Neutrophil (primary cell): ENCODE data around the gene MLH3.

Experiments used
- H3K27ac ChIP-seq: fragments of 200-600 bp; sonication (generic); 2 replicates; pipeline ENCODE4 v1.5.1; 2016; ENCODE audit warnings: mild to moderate bottlenecking, moderate library complexity
- H3K27me3 ChIP-seq: fragments of 200-600 bp; sonication (generic); 2 replicates; pipeline ENCODE4 v1.6.0; 2016; ENCODE audit warnings: mild to moderate bottlenecking
- H3K36me3 ChIP-seq: fragments of 200-600 bp; sonication (generic); 2 replicates; pipeline ENCODE4 v1.5.1; 2017
- H3K4me1 ChIP-seq, 2 experiments: fragments of 200-600 bp in 1 of 2; sonication (generic) in 1 of 2; 1 replicate in 1 of 2; 2 replicates in 1 of 2; pipeline versions ENCODE4 v1.5.1 to v1.6.1; 2013 to 2016; ENCODE audit warnings: low read depth in 1 of 2, low read length in 1 of 2, mild to moderate bottlenecking in 1 of 2, moderate library complexity in 1 of 2; ENCODE audit not compliant: control insufficient read depth in 1 of 2, insufficient read depth in 1 of 2
- H3K4me3 ChIP-seq, 2 experiments: fragments of 200-600 bp in 1 of 2; sonication (generic) in 1 of 2; 1 replicate in 1 of 2; 2 replicates in 1 of 2; pipeline ENCODE4 v1.5.1; 2013 to 2016; ENCODE audit warnings: low read depth in 1 of 2, low read length in 1 of 2, mild to moderate bottlenecking in 1 of 2, moderate library complexity in 1 of 2
- H3K9me3 ChIP-seq: fragments of 200-600 bp; sonication (generic); 2 replicates; pipeline ENCODE4 v1.5.1; 2016
- CTCF ChIP-seq: fragments of 200-600 bp; sonication (generic); IDR thresholded peaks from 2 replicates; pipeline ENCODE4 v1.5.1; 2016; ENCODE audit warnings: antibody characterized with exemption

Gene MLH3

GRCh38 chr14:75049136-75049535, 2.1 kb downstream of the MLH3 start:
- Histone ChIP-seq H3K27ac (no peak overlapping the region), H3K4me3 (no peak overlapping the region), H3K9me3 (no peaks in the 10 kb centered on the region), H3K36me3 (no peaks in the 10 kb centered on the region), H3K27me3 (peaks cover 70% of the 10 kb centered on the region), H3K4me1 (peaks cover 8 to 15% of the 10 kb centered on the region in 2 experiments)
- TF ChIP-seq CTCF: no peak

- no peak for TF ChIP-seq CTCF
- no peaks in the 10 kb centered on the region for H3K36me3 ChIP-seq
- H3K4me1 ChIP-seq: peaks cover 8 to 15% of the 10 kb centered on the region in 2 experiments
- H3K9me3 ChIP-seq: no peaks in the 10 kb centered on the region
- H3K27me3 ChIP-seq: peaks cover 70% of the 10 kb centered on the region
- H3K27ac ChIP-seq: no peak overlapping the region
- H3K4me3 ChIP-seq: no peak overlapping the region
Measured at GRCh38 chr14:75048101-75048500, 3.2 kb downstream of the MLH3 start.

- no peaks in the 10 kb centered on the region for H3K9me3 ChIP-seq
- H3K4me3 ChIP-seq: no peak overlapping the region
- H3K27ac ChIP-seq: no peak overlapping the region
- H3K27me3 ChIP-seq: peaks cover 70% of the 10 kb centered on the region
- no peaks in the 10 kb centered on the region for H3K36me3 ChIP-seq
- no peak for TF ChIP-seq CTCF
- peaks cover 8 to 15% of the 10 kb centered on the region in 2 experiments for H3K4me1 ChIP-seq
Measured at GRCh38 chr14:75047506-75047905, 3.8 kb downstream of the MLH3 start.

- H3K27ac ChIP-seq: no peak overlapping the region
- H3K36me3 ChIP-seq: no peaks in the 10 kb centered on the region
- peaks cover 8 to 15% of the 10 kb centered on the region in 2 experiments for H3K4me1 ChIP-seq
- H3K27me3 ChIP-seq: peaks cover 66% of the 10 kb centered on the region
- no peaks in the 10 kb centered on the region for H3K9me3 ChIP-seq
- TF ChIP-seq CTCF: no peak
- no peak overlapping the region for H3K4me3 ChIP-seq
Measured at GRCh38 chr14:75046899-75047298, 4.4 kb downstream of the MLH3 start.

GRCh38 chr14:75046275-75046674, 5.0 kb downstream of the MLH3 start:
- Histone ChIP-seq H3K27ac (no peak overlapping the region), H3K4me3 (no peak overlapping the region), H3K9me3 (no peaks in the 10 kb centered on the region), H3K27me3 (peaks cover 60% of the 10 kb centered on the region), H3K4me1 (peaks cover 5 to 11% of the 10 kb centered on the region in 2 experiments), H3K36me3 (no peaks in the 10 kb centered on the region)
- TF ChIP-seq CTCF: no peak

GRCh38 chr14:75044752-75045151, 6.5 kb downstream of the MLH3 start:
- H3K27ac ChIP-seq: no peak overlapping the region
- H3K9me3 ChIP-seq: no peaks in the 10 kb centered on the region
- H3K4me3 ChIP-seq: no peak overlapping the region
- no peak for TF ChIP-seq CTCF
- H3K4me1 ChIP-seq: peaks cover 0 to 4% of the 10 kb centered on the region in 2 experiments
- peaks cover 45% of the 10 kb centered on the region for H3K27me3 ChIP-seq
- no peaks in the 10 kb centered on the region for H3K36me3 ChIP-seq
